HepG2 (cell line): ENCODE data around the gene TTC22. TPM values are rescaled to one million over a fixed set of nuclear protein-coding genes. Genes with fewer than 3 reads are reported as not detected.

Experiments used
- ATAC-seq: fragments of 200-7000 bp; cut with Tn5 transposase; 3 replicates; pipeline ENCODE4 v1.9.1; 2020; ENCODE audit warnings: mild to moderate bottlenecking, moderate library complexity
- BruUV-seq: library from RNA; stranded (reverse); fragments of 400-500 nt; replicated peaks from 2 replicates; lab custom pipeline; 2021; lab: Mats Ljungman, UMichigan
- CTCF ChIA-PET: fragments of 300-600 bp; formaldehyde crosslinking; extraction: SDS; loops from one replicate; lab custom pipeline; 2021; ENCODE audit warnings: low total read pairs, inconsistent platforms, low intra/inter-chr PET ratio; lab: Yijun Ruan, JAX
- POLR2A ChIA-PET: fragments of 350-600 bp; sonication (Branson Sonifier 250); formaldehyde crosslinking; loops from one replicate; lab custom pipeline; 2020; ENCODE audit warnings: antibody characterized with exemption, inconsistent platforms; lab: Yijun Ruan, JAX
- DNase-seq: peaks from one replicate; pipeline ENCODE4 v3.0.0-alpha.2; 2015; ENCODE audit warnings: low spot score
- FAIRE-seq: peaks from 3 replicates; lab custom pipeline; 2011; peaks lifted over from hg19 to GRCh38; lab: Jason Lieb, UNC
- H2AFZ ChIP-seq: one replicate; pipeline ENCODE4 v1.6.1; 2011; ENCODE audit warnings: low read length, inconsistent platforms
- H3K27ac ChIP-seq: fragments of 300-600 bp; 3 replicates; pipeline ENCODE4 v1.8.0; 2011; ENCODE audit warnings: mixed run types, mild to moderate bottlenecking, mixed read lengths, low read length, inconsistent platforms; ENCODE audit not compliant: insufficient read depth; ENCODE audit errors: extremely low read length
- H3K27me3 ChIP-seq, 2 experiments: fragments of 200-600 bp in 1 of 2; 2 replicates in 1 of 2; 3 replicates in 1 of 2; pipeline versions ENCODE4 v1.6.0 to v1.8.0; 2011; ENCODE audit warnings: low read length in 2 of 2, mild to moderate bottlenecking in 2 of 2, moderate library complexity in 2 of 2, inconsistent platforms in 1 of 2; ENCODE audit not compliant: insufficient read depth in 2 of 2, control insufficient read depth in 1 of 2
- H3K36me3 ChIP-seq, 2 experiments: fragments of 200-600 bp in 1 of 2; replicated peaks in 1 of 2; 2 replicates in 1 of 2; 3 replicates in 1 of 2; pipeline versions ENCODE4 v1.5.1 to v1.8.0; 2011; ENCODE audit warnings: low read length in 2 of 2, inconsistent platforms in 1 of 2; ENCODE audit not compliant: insufficient read depth in 2 of 2, control insufficient read depth in 1 of 2
- H3K4me1 ChIP-seq: 2 replicates; pipeline ENCODE4 v1.5.1; 2012; ENCODE audit warnings: low read length, inconsistent platforms; ENCODE audit not compliant: insufficient read depth
- H3K4me2 ChIP-seq: 2 replicates; pipeline ENCODE4 v1.6.0; 2011; ENCODE audit warnings: low read depth, low read length, inconsistent platforms
- H3K4me3 ChIP-seq, 3 experiments: fragments of 200-600 bp in 1 of 3; sonication (generic), shearing (Covaris generic) in 1 of 3; replicated peaks in 1 of 3; 2 replicates each; pipeline ENCODE4 v1.5.1; 2011 to 2016; ENCODE audit warnings: low read length in 3 of 3, inconsistent platforms in 2 of 3, low read depth in 2 of 3, mild to moderate bottlenecking in 2 of 3, control low read depth in 1 of 3, mixed read lengths in 1 of 3; ENCODE audit not compliant: insufficient read depth in 1 of 3
- H3K79me2 ChIP-seq: one replicate; pipeline ENCODE4 v1.6.1; 2011; ENCODE audit warnings: low read length, inconsistent platforms; ENCODE audit not compliant: insufficient read depth
- H3K9ac ChIP-seq: 2 replicates; pipeline ENCODE4 v1.6.0; 2011; ENCODE audit warnings: mild to moderate bottlenecking, low read depth, low read length, inconsistent platforms; ENCODE audit not compliant: insufficient read depth
- H3K9me3 ChIP-seq: 2 replicates; pipeline ENCODE4 v1.5.1; 2012; ENCODE audit warnings: mild to moderate bottlenecking, low read length
- H4K20me1 ChIP-seq: 2 replicates; pipeline ENCODE4 v1.6.0; 2011; ENCODE audit warnings: inconsistent platforms, mild to moderate bottlenecking, low read length, moderate library complexity; ENCODE audit not compliant: insufficient read depth
- ATF7 ChIP-seq, 2 experiments: fragments of 450-650 bp in 1 of 2; sonication (generic) in 1 of 2; formaldehyde crosslinking in 1 of 2; IDR thresholded peaks; 2 replicates each; pipeline versions ENCODE4 v1.4.0 to v1.6.1; 2016 to 2020; ENCODE audit warnings: antibody characterized with exemption in 1 of 2, mild to moderate bottlenecking in 1 of 2, missing genetic modification reagents in 1 of 2
- CSRNP2 ChIP-seq: sonication (generic); formaldehyde crosslinking; conservative IDR thresholded peaks from 2 replicates; pipeline ENCODE4 v1.8.0; 2022; ENCODE audit warnings: low read depth, missing genetic modification reagents
- CTCF ChIP-seq: sonication (generic); formaldehyde crosslinking; IDR thresholded peaks from 2 replicates; pipeline ENCODE4 v1.5.0; 2020; ENCODE audit warnings: mild to moderate bottlenecking, missing genetic modification reagents, moderate library complexity
- DZIP1 ChIP-seq: sonication (generic); formaldehyde crosslinking; IDR thresholded peaks from 2 replicates; pipeline ENCODE4 v1.5.0; 2020; ENCODE audit warnings: mild to moderate bottlenecking, missing genetic modification reagents
- E2F5 ChIP-seq: sonication (generic); formaldehyde crosslinking; conservative IDR thresholded peaks from 2 replicates; pipeline ENCODE4 v1.4.0; 2020; ENCODE audit warnings: missing genetic modification reagents
- GATA4 ChIP-seq: sonication (generic); IDR thresholded peaks from 2 replicates; pipeline ENCODE4 v1.6.1; 2016; ENCODE audit warnings: antibody characterized with exemption, low read depth, borderline replicate concordance
- GFI1 ChIP-seq: sonication (generic); formaldehyde crosslinking; IDR thresholded peaks from 2 replicates; pipeline ENCODE4 v1.5.0; 2020; ENCODE audit warnings: missing genetic modification reagents, mild to moderate bottlenecking, borderline replicate concordance
- GPBP1L1 ChIP-seq: sonication (generic); formaldehyde crosslinking; IDR thresholded peaks from 2 replicates; pipeline ENCODE4 v1.5.0; 2020; ENCODE audit warnings: mild to moderate bottlenecking, missing genetic modification reagents
- PCBP1 ChIP-seq: fragments of 200-400 bp; formaldehyde crosslinking; IDR thresholded peaks from 2 replicates; pipeline ENCODE4 v1.6.1; 2017; ENCODE audit warnings: mild to moderate bottlenecking, low read depth, low read length, borderline replicate concordance
- PHF20 ChIP-seq: sonication (generic); formaldehyde crosslinking; IDR thresholded peaks from 2 replicates; pipeline ENCODE4 v1.5.0; 2020; ENCODE audit warnings: mild to moderate bottlenecking, missing genetic modification reagents
- ZFP1 ChIP-seq: IDR thresholded peaks from 2 replicates; pipeline ENCODE4 v1.6.1; 2016
- ZMYM2 ChIP-seq: sonication (generic); formaldehyde crosslinking; IDR thresholded peaks from 2 replicates; pipeline ENCODE4 v1.8.0; 2022; ENCODE audit warnings: mild to moderate bottlenecking, missing genetic modification reagents
- ZNF205 ChIP-seq: IDR thresholded peaks from 2 replicates; pipeline ENCODE4 v1.6.1; 2018; ENCODE audit warnings: missing biosample characterization, missing genetic modification reagents
- ZNF317 ChIP-seq: sonication (generic); formaldehyde crosslinking; IDR thresholded peaks from 2 replicates; pipeline ENCODE4 v1.5.0; 2020; ENCODE audit warnings: mild to moderate bottlenecking, missing genetic modification reagents
- ZNF772 ChIP-seq: sonication (generic); formaldehyde crosslinking; IDR thresholded peaks from 2 replicates; pipeline ENCODE4 v1.5.0; 2020; ENCODE audit warnings: mild to moderate bottlenecking, missing genetic modification reagents
- WGBS: methylation state at CpG from one replicate; pipeline ENCODE4 v1.1.6; 2017; ENCODE audit warnings: low lambda C conversion rate; 5-methylcytosine and 5-hydroxymethylcytosine counted together
- in situ Hi-C: cut with HindIII; loops from 2 replicates; pipeline ENCODE4 v1.10.0; 2017; ENCODE audit warnings: low pct_unique_long_range_greater_than_20kb; ENCODE audit not compliant: extremely low pct_ligation_motif_present
- intact Hi-C: fragments of 100-400 bp; cut with micrococcal nuclease; formaldehyde crosslinking; loops from one replicate; pipeline ENCODE4 v1.10.0; 2022; ENCODE audit not compliant: unreplicated experiment
- polyA plus RNA-seq, 8 experiments: library from polyadenylated mRNA; depleted of rRNA in 3 of 8; stranded (reverse) in 7 of 8; unstranded in 1 of 8; fragments of >200 nt; fragmentation: Illumina TruSeq in 4 of 8; extraction: Trizol in 4 of 8; gene quantifications; 2 replicates each; pipeline versions ENCODE4 v1.2.1 to v1.2.3, GENCODE V29; 2011 to 2016; ENCODE audit warnings: low read depth in 4 of 8, missing spikeins in 1 of 8, mixed read lengths in 1 of 8; ENCODE audit not compliant: insufficient read depth in 1 of 8
- total RNA-seq, 5 experiments: library from RNA; depleted of rRNA; stranded (reverse); fragments of >200 nt; fragmentation: Illumina TruSeq; extraction: Trizol; gene quantifications; 2 replicates each; pipeline ENCODE4 v1.2.3, GENCODE V29; 2016; ENCODE audit warnings: low read depth in 1 of 5

The TTC22 gene
- total and polyA plus RNA-seq, 2 of the 13 experiments (the other 11 are each of a cell fraction or from before 2014, with no cell fraction given), result not detected

GRCh38 chr1:54763816-54764132 lies 37.3 kb downstream of the TTC22 start (continued):
- TF ChIP-seq DZIP1 (CRISPR knock-in tag) (peak; percentile 61; the same call in 1 of the 2 replicates), PHF20 (no peak), ZMYM2 (CRISPR knock-in tag) (no peak), ZFP1 (no peak)

- no peak overlapping the region for H3K4me2 ChIP-seq
- peaks cover 13% of the 10 kb centered on the region for H3K4me1 ChIP-seq
- H3K36me3 ChIP-seq, result peaks cover 1 to 19% of the 10 kb centered on the region in 2 experiments; a peak in 2 of 5 replicates
- ATAC-seq (no peak), FAIRE-seq (no peak), DNase-seq (no peak)
- no peak overlapping the region for H2AFZ ChIP-seq
- 97% methylated on average over 17 of the region's 20 CpGs for WGBS
- no peaks in the 10 kb centered on the region for H4K20me1 ChIP-seq
- no peaks in the 10 kb centered on the region for H3K27me3 ChIP-seq
- H3K4me3 ChIP-seq, result no peak overlapping the region
- H3K9me3 ChIP-seq, result no peaks in the 10 kb centered on the region
- H3K27ac ChIP-seq, result no peak overlapping the region
- POLR2A ChIA-PET, result no interaction called here
- BruUV-seq, result no TSS peak
- intact Hi-C loops (no loop called here), in situ Hi-C loops (no loop called here)
- H3K79me2 ChIP-seq, result peaks cover 11% of the 10 kb centered on the region
- CTCF ChIA-PET, result no interaction called here
- H3K9ac ChIP-seq, result no peak overlapping the region
- TF ChIP-seq ZNF317 (CRISPR knock-in tag) (no peak), ATF7 (IDR thresholded peaks at IDR 0.05) (no peak), ATF7 (CRISPR knock-in tag; IDR thresholded peaks at IDR 0.05) (no peak), ZNF205 (CRISPR knock-in tag) (no peak), CTCF (CRISPR knock-in tag) (no peak), PCBP1 (no peak), GFI1 (CRISPR knock-in tag) (no peak), E2F5 (no peak), ZNF772 (no peak), CSRNP2 (no peak), GATA4 (no peak), GPBP1L1 (CRISPR knock-in tag) (no peak)
Measured at GRCh38 chr1:54758678-54759348, 42.3 kb downstream of the TTC22 start.
